CD4-positive, alpha-beta T cell treated with Interleukin-1 beta for 1 hour (primary cell): ENCODE data around the gene COL6A1.

Source experiments
- DNase-seq, 2 donors: peaks; one replicate each; pipeline ENCODE4 v3.0.0-alpha.2; 2020 to 2022

COL6A1 gene

GRCh38 chr21:45966791-45967394 lies 14.7 kb upstream of the COL6A1 start:
- DNase-seq, result no peak

DNA sequence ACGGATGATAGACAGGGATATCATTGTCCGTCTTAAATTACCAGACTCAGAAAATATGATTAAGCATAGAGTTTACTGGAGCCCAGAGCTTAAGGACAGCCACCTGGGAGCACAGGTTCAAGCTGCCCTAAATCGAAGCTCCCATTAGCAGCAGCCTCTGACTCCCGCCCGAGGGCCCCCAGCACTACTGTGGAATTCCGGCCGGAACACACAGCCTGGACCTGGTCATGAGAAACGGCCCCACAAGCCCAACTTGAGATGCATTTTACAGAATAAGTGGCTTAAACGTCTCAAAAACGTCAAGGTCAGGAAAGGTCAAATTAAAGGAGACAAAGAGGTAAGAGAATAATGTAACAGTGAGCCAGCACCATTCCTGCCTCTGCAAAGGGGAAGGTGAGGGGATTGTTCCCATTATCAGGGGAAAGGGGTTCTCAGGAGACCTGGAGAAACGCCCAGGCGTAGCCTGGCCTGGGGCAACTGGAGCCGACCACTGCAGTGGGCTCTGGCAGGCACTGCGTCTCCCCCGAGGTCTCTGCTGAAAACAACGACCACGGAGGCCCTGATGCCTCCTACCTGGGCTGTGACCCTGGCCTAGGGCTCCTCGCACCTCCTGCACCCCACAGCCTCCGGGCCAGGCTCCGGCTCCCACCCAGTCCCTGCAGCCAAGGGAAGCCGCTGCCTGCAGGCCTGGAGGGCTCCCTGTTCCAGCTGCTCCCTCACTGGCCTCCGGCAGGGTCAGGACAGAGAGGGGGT lies 11.5 kb upstream of the COL6A1 start:
- no peak for DNase-seq

- peak; percentile 40 to 43 for DNase-seq
Measured at GRCh38 chr21:45970674-45971615, 10.6 kb upstream of the COL6A1 start.

GRCh38 chr21:45971616-45972352 lies 9.8 kb upstream of the COL6A1 start:
- no peak for DNase-seq

GRCh38 chr21:45972353-45972715 lies 9.2 kb upstream of the COL6A1 start:
- no peak for DNase-seq

- no peak for DNase-seq
Measured at GRCh38 chr21:45972716-45973474, 8.7 kb upstream of the COL6A1 start.

GRCh38 chr21:45973475-45974072 lies 8.0 kb upstream of the COL6A1 start:
- peak; percentile 79 to 80 for DNase-seq

DNA sequence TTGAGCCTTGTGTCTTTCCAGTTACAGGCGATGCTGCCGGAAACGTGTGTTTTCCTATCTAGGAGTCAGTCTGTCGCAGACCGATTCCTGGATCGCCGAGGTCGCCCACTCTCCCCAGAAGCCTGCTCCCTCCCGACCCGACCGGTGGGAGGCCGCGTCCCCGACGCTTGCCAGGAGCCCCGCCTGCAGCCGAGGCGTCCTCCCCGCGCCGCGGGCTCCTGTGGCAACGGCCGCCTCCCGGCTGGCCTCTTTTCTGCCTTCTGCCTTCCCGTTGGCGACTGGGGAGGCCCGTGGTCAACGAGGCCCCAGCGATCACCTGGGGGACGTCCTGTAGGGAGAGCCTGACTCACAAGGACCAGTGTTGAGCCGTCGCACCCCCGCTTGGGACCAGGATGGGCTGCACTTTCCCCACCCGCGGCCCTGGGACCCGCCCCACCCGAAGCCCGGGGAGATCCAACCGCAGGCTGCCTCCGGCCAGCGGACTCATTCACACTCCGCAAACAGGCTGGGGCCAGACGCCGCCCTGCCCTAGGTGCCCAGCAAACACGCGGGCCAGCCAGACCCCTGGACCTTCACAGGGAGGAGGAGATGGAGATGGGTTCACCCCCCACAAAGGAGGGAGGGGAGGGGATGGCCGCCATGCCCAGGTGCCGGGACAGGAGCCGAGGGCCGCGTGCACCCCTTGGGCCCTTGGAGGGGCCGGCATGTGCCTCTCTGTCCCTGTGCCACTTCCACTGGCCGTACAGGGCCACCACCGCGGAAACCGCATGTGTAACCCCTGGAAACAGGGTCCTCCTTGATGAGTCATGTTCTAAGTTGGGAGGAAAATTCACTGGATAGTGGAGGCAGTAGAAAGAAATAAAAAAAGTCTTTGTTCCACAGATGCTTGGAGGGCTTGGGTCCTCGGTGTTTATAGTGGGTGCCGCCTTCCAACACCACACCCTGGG lies 7.2 kb upstream of the COL6A1 start:
- DNase-seq, result no peak

- no peak for DNase-seq
Measured at GRCh38 chr21:45975020-45975666, 6.4 kb upstream of the COL6A1 start.

DNA sequence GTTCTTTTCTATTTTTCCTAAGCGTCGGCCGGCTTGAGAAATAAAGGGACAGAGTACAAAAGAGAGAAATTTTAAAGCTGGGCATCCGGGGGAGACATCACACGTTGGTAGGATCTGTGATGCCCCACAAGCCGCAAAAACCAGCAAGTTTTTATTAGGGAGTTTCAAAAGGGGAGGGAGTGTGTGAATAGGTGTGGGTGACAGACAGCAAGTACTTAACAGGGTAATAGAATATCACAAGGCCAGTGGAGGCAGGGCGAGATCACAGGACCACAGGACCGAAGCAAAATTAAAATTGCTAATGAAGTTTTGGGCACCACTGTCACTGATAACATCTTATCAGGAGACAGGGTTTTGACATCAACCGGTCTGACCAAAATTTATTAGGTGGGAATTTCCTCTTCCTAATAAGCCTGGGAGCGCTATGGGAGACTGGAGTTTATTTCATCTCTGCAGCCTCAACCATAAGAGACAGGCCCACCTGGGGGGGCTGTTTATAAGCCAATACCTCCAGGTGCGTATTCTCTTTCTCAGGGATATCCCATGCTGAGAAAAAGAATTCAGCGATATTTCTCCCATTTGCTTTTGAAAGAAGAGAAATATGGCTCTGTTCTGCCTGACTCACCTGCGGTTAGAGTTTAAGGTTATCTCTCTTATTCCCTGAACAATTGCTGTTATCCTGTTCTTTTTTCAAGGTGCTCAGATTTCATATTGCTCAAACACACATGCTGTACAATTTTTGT lies 5.7 kb upstream of the COL6A1 start:
- DNase-seq, result peak in 1 of 2 donors; percentile 14

- no peak for DNase-seq
Measured at GRCh38 chr21:45976701-45977311, 4.8 kb upstream of the COL6A1 start.

DNA sequence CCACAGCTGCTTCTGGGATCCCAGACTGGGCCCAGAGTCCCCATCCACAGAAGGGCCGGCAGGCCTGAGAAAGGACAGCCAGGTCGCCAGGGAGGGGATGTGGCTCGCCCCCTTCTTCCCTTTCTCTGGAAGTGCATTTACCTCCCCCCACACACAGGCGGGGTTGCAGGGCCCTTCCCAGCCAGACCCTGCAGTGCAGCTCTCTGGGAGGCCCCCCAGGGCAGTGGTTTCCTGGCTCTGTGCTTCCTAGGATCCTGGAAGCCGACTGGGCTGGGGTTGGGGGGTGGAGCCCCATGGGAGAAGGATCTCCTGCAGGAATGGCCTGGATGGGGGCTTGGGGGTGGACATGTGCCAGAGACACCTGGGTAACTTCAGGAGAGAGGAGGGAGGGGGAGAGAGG lies 4.2 kb upstream of the COL6A1 start:
- DNase-seq, result no peak

GRCh38 chr21:45979141-45979631 lies 2.4 kb upstream of the COL6A1 start:
- no peak for DNase-seq

DNA sequence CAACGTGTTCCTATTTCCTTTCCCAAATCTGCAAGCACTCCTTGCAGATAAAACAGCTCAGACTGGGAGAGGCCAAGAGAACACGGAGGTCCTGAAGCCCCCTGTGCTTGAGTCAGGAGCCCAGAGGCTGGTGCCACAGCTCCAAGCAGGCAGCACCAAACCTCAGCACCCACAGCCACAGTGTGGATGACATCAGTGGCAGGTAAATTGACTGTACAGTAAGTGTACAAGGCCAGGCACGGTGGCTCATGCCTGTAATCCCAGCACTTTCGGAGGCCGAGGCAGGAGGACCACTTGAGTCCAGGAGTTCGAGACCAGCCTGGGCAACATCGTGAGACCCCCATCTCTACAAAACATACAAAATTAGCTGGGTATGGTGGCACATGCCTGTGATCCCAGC lies 1.9 kb upstream of the COL6A1 start:
- DNase-seq, result no peak

DNA sequence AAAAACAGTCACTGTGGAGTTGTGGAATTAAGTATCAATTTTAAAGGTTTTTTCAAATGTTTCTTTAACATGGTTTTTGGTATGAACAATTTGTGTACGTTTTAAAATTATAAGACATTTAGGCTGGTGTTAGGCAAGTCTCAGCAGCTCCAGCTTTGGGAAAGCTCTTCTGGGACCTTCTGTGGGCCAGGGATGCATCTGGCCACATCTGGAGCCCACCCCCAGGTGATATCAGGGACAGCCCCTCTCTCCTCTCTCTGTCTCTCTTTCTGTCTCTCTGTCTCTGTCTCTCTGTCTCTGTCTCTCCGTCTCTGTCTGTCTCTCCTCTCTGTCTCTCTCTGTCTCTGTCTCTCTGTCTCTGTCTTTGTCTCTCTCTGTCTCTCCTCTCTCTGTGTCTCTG lies 1.3 kb upstream of the COL6A1 start:
- no peak for DNase-seq

DNA sequence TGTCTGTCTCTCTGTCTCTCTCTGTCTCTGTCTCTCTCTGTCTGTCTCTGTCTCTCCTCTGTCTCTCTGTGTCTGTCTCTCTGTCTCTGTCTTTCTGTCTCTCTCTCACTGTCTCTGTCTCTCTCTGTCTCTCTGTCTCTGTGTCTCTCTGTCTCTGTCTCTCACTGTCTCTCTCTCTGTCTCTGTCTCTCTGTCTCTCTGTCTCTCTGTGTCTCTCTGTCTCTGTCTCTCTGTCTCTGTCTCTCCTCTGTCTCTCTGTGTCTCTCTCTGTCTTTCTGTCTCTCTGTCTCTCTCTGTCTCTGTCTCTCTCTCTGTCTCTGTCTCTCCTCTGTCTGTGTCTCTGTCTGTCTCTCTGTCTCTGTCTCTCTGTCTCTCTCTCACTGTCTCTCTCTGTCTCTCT lies 873 bp upstream of the COL6A1 start:
- DNase-seq, result no peak

- no peak for DNase-seq
Measured at GRCh38 chr21:45982092-45982757, 655 bp downstream of the COL6A1 start.
